GM19035 (cell line): Measurements from ENCODE around the gene CTNNA2.

Experiments used
- ATAC-seq: cut with Tn5 transposase; IDR thresholded peaks from one replicate; pipeline ENCODE4 v1.9.1; 2021; ENCODE audit not compliant: unreplicated experiment

Gene CTNNA2

GRCh38 chr2:79849241-79849640 is 336.4 kb downstream of the CTNNA2 start:
- ATAC-seq: no peak

- no peak for ATAC-seq
Measured at GRCh38 chr2:79849949-79850348, 337.1 kb downstream of the CTNNA2 start.

- ATAC-seq: no peak
Measured at GRCh38 chr2:79850912-79851311, 338.1 kb downstream of the CTNNA2 start.

- ATAC-seq: no peak
Measured at GRCh38 chr2:79855264-79856006, 342.6 kb downstream of the CTNNA2 start.

- ATAC-seq: no peak
Measured at GRCh38 chr2:79857888-79858287, 345.0 kb downstream of the CTNNA2 start.

- ATAC-seq: no peak
Measured at GRCh38 chr2:79860228-79861058, 347.6 kb downstream of the CTNNA2 start.

GRCh38 chr2:79861059-79861374 is 348.2 kb downstream of the CTNNA2 start:
- ATAC-seq: no peak

GRCh38 chr2:79862756-79863155 is 349.9 kb downstream of the CTNNA2 start:
- no peak for ATAC-seq

- no peak for ATAC-seq
Measured at GRCh38 chr2:79872656-79873055, 359.8 kb downstream of the CTNNA2 start.

GRCh38 chr2:79874015-79874414 is 361.2 kb downstream of the CTNNA2 start:
- no peak for ATAC-seq

- no peak for ATAC-seq
Measured at GRCh38 chr2:79876430-79876829, 363.6 kb downstream of the CTNNA2 start.

GRCh38 chr2:79882548-79882947 is 369.7 kb downstream of the CTNNA2 start:
- no peak for ATAC-seq

GRCh38 chr2:79887747-79888374 is 375.0 kb downstream of the CTNNA2 start:
- ATAC-seq: no peak

- no peak for ATAC-seq
Measured at GRCh38 chr2:79892123-79892522, 379.3 kb downstream of the CTNNA2 start.

- no peak for ATAC-seq
Measured at GRCh38 chr2:79899196-79899595, 386.3 kb downstream of the CTNNA2 start.

- no peak for ATAC-seq
Measured at GRCh38 chr2:79901161-79901560, 388.3 kb downstream of the CTNNA2 start.

GRCh38 chr2:79903222-79904000 is 390.6 kb downstream of the CTNNA2 start:
- ATAC-seq: no peak

- no peak for ATAC-seq
Measured at GRCh38 chr2:79906139-79906890, 393.5 kb downstream of the CTNNA2 start.

- ATAC-seq: no peak
Measured at GRCh38 chr2:79909521-79909920, 396.7 kb downstream of the CTNNA2 start.

GRCh38 chr2:79910643-79911042 is 397.8 kb downstream of the CTNNA2 start:
- ATAC-seq: no peak
